Neural cell (in vitro differentiated cells): ENCODE results near the gene KERA.

Experiments
- EP300 ChIP-seq: fragments of 450-650 bp; conservative IDR thresholded peaks from 2 replicates; pipeline ENCODE4 v1.6.1; 2014; ENCODE audit warnings: antibody characterized with exemption, mild to moderate bottlenecking, moderate library complexity; ENCODE audit not compliant: poor library complexity, severe bottlenecking
- EZH2 ChIP-seq: fragments of 200-600, 300-800 bp; shearing (Covaris generic), sonication (generic); IDR thresholded peaks from 2 replicates; pipeline ENCODE4 v1.6.1; 2014; ENCODE audit warnings: antibody characterized with exemption, low read length, borderline replicate concordance, mild to moderate bottlenecking; ENCODE audit not compliant: insufficient read depth, poor library complexity, severe bottlenecking
- MXI1 ChIP-seq: fragments of 450-650 bp; conservative IDR thresholded peaks from 2 replicates; pipeline ENCODE4 v1.6.1; 2014; ENCODE audit warnings: antibody characterized with exemption, mild to moderate bottlenecking; ENCODE audit not compliant: poor library complexity, severe bottlenecking
- TF ChIP-seq, protein P1 (sequence below): fragments of 450-650 bp; IDR thresholded peaks from 2 replicates; pipeline ENCODE4 v1.5.1; 2014; ENCODE audit warnings: antibody characterized with exemption, mild to moderate bottlenecking, moderate library complexity; ENCODE audit not compliant: poor library complexity, severe bottlenecking

DNA sequence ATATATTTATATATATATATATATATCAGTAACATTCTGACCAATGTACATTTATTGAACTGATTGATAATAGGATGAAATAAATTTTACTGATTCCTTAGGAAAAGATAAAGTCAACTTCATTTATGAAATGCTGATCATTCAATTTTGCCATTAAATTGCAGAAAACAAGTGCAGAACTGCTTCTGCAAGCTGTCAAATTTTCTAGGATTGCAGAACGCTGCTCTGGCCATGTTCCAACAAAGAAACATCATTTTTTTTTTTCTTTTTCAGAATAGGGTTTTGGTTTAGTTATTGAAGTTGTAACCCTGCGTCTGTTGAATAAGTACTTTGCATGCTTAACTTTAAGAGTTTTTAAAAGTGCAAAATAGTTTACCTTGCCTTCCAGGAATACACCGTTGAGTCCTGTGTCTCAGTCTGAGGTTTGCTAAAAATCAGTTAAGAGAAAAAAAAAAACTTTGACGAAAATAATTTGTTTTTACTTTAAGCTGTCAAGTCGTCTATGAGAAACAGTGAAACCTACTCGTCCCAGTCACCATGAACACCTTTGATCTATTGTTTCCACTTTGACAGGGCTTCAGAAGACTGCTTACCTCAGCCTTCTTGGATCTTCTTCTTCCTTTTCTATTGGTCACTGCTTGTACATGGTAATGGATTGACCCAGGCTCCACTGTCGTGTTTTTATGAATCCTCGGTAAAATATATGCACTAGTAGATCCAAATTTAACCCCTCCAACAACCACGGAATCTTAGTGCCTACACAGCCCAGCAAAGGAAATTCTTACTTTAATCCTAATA is at the start of gene KERA:
- TF ChIP-seq EP300 (no peak), EZH2 (no peak), MXI1 (no peak)
- TF ChIP-seq, protein P1, sequence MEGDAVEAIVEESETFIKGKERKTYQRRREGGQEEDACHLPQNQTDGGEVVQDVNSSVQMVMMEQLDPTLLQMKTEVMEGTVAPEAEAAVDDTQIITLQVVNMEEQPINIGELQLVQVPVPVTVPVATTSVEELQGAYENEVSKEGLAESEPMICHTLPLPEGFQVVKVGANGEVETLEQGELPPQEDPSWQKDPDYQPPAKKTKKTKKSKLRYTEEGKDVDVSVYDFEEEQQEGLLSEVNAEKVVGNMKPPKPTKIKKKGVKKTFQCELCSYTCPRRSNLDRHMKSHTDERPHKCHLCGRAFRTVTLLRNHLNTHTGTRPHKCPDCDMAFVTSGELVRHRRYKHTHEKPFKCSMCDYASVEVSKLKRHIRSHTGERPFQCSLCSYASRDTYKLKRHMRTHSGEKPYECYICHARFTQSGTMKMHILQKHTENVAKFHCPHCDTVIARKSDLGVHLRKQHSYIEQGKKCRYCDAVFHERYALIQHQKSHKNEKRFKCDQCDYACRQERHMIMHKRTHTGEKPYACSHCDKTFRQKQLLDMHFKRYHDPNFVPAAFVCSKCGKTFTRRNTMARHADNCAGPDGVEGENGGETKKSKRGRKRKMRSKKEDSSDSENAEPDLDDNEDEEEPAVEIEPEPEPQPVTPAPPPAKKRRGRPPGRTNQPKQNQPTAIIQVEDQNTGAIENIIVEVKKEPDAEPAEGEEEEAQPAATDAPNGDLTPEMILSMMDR, result no peak
